NT2/D1 (cell line): ENCODE results near the gene VSIG10L.
A peak's percentile ranks its signal among the peaks of the same experiment; 100 is the strongest.

Experiments
- DNase-seq: peaks from one replicate; pipeline ENCODE4 v3.0.0-alpha.2; 2011; ENCODE audit warnings: low read depth, low spot score
- H3K27me3 ChIP-seq: 2 replicates; pipeline ENCODE4 v1.6.0; 2011; ENCODE audit warnings: mild to moderate bottlenecking; ENCODE audit not compliant: insufficient read length, insufficient read depth
- H3K36me3 ChIP-seq: 2 replicates; pipeline ENCODE4 v1.6.1; 2011; ENCODE audit warnings: mild to moderate bottlenecking, low read length, mixed read lengths; ENCODE audit not compliant: insufficient read depth, insufficient read length
- H3K4me1 ChIP-seq: 2 replicates; pipeline ENCODE4 v1.5.1; 2011; ENCODE audit not compliant: insufficient read depth, insufficient read length
- H3K4me3 ChIP-seq: 2 replicates; pipeline ENCODE4 v1.5.1; 2011; ENCODE audit warnings: low read depth; ENCODE audit not compliant: insufficient read length
- H3K9ac ChIP-seq: 2 replicates; pipeline ENCODE4 v1.6.0; 2011; ENCODE audit warnings: low read depth; ENCODE audit not compliant: insufficient read length
- H3K9me3 ChIP-seq: 2 replicates; pipeline ENCODE4 v1.5.1; 2011; ENCODE audit warnings: mild to moderate bottlenecking, low read length; ENCODE audit not compliant: insufficient read depth
- SUZ12 ChIP-seq: IDR thresholded peaks from 2 replicates; pipeline ENCODE4 v1.6.1; 2011; ENCODE audit not compliant: insufficient read length, insufficient read depth; ENCODE audit errors: extremely low read depth
- YY1 ChIP-seq: IDR thresholded peaks from 2 replicates; pipeline ENCODE4 v1.6.1; 2011; ENCODE audit not compliant: insufficient read length, insufficient read depth
- ZNF274 ChIP-seq: IDR thresholded peaks from 2 replicates; pipeline ENCODE4 v1.6.1; 2011; ENCODE audit warnings: mild to moderate bottlenecking, low read depth, low read length

VSIG10L gene

DNA sequence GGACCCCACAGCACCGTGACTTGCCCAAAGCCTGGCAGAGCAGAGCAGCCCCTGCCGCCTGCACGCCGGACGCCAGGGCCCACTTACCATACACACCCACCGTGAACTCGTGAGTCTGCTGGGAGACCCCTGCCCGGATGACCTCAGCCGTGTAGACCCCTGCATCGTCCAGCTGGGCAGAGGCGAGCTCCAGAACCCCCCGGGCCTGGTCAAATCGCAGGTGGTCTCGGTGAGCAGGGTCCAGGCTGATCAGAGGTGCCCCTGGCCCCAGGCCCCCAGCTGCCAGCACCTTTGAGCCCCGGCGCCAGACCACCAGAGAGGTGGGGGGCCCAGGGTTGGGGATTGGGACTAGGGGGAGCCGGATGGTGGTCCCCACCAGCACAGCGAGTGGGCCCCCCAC lies 873 bp downstream of the VSIG10L start:
- peak overlapping the region; percentile 50 for H3K4me3 ChIP-seq
- DNase-seq = no peak
- H3K27me3 ChIP-seq = peaks cover 5% of the 10 kb centered on the region
- H3K36me3 ChIP-seq = peaks cover 13% of the 10 kb centered on the region
- TF ChIP-seq ZNF274 (no peak), SUZ12 (no peak), YY1 (no peak)
- no peaks in the 10 kb centered on the region for H3K9me3 ChIP-seq
- peaks cover 10% of the 10 kb centered on the region for H3K4me1 ChIP-seq
- H3K9ac ChIP-seq = peak overlapping the region; percentile 81

DNA sequence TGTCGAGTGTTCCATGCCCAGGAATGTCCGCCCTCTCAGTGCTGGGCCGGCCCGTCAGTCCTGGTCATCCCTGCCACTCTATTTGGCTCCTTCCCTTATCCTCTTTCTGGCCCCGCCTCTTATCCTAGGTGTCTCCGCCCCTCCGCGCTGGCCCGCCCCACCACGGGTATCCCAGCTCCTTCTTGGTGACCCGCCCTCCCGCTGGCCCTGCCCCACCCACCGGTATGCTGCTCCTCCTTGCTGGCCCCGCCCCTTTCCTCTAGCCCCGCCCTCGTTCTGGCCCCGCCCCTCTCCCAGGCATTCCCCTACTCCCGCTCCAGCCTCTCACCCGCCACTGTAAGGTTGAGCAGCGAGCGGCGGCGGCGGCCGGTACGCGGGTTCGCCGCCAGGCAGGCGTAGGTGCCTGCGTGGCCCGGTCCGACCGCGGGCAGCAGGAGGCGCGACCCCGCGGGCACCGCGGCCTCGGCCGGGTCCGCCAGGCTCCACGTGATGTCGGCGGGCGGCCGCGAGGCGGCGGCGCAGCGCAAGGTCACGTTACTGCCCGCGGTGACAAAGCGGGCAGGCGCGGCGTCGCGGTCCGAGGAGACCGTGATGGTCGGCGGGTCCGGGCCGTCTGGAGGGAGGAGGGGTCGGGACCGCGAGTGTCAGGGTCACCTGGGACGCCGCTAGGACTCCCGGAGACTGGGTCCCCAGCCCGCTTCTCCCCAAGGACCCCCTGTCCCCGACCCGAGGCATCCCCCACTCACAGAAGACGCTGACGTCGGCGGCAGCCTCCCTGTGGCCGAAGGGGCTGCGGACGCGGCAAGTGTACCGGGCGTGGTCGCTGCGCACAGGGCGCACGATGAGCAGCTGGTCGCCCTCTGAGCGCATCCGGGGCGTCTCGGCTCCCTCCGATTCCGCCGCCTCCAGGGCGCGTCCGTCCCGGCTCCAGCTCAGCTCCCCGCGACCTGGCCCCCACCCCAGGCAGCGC lies 2.0 kb downstream of the VSIG10L start:
- Histone ChIP-seq H3K36me3 (peaks cover 8% of the 10 kb centered on the region), H3K9me3 (no peaks in the 10 kb centered on the region), H3K9ac (peak overlapping the region; percentile 81), H3K4me3 (peak overlapping the region; percentile 61), H3K27me3 (peaks cover 5% of the 10 kb centered on the region), H3K4me1 (peaks cover 10% of the 10 kb centered on the region)
- DNase-seq = peak; percentile 92
- no peak for TF ChIP-seq ZNF274
- TF ChIP-seq SUZ12 = no peak
- no peak for TF ChIP-seq YY1

DNA sequence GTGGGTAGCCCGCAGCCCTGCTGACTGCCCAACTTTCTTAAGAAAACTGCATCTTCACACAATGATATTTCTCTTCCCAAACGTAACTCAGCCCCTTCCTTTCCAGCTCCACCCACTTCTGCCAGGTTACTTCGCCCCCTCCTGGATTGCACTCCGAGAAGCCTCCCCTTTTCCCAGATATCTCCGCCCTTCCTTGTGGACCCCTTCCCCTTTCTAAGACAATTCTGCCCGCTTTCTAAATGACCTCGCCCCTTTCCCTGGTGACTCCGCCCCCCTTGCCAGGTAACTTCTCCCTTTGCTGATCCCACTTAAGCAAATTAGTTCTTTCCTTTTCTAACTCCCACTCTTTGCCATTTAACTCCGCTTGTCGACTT lies 2.6 kb downstream of the VSIG10L start:
- peak; percentile 28 for DNase-seq
- H3K36me3 ChIP-seq = peaks cover 3% of the 10 kb centered on the region
- H3K4me3 ChIP-seq = peak overlapping the region; percentile 61
- peaks cover 10% of the 10 kb centered on the region for H3K4me1 ChIP-seq
- TF ChIP-seq YY1 (no peak), SUZ12 (no peak), ZNF274 (no peak)
- H3K27me3 ChIP-seq = peaks cover 5% of the 10 kb centered on the region
- peak overlapping the region; percentile 87 for H3K9ac ChIP-seq
- H3K9me3 ChIP-seq = no peaks in the 10 kb centered on the region

DNA sequence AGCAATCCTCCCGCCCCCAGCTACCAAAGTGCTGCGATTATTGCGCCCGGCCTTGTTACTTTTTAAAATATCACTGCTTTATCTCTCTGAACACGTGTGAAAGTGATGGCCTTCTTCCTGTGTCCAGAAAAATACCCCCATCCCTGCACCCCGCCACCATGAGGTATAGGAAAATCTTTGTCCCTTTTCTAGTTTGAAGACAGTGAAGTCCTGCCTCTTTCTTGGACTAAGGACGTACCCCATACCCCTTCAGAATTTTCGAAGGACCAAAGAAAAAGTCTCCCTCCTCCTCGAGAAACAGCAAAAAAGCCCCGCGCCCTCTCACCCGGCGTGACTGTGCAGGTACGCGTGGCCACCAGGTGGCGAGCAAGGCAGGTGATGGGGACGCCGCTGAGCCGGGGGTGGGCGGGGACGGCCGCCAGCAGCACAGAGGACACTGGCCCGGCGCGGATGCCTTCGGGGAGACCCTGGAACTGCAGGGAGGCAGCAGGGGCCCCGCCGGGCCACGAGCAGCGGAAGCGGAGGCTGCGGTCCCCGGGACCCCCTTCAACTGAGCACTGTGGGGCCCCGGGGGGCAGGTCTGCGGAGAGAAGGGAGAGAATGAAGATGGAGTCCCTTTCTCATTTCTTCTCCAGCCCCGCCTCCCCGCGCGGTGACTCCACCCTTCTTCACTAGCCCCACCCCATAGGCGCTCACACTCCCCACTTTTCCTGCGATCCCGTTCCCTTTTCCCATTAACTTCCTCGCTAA lies 3.2 kb downstream of the VSIG10L start:
- Histone ChIP-seq H3K9ac (peak overlapping the region; percentile 87), H3K4me3 (peak overlapping the region; percentile 61), H3K9me3 (no peaks in the 10 kb centered on the region), H3K36me3 (peaks cover 3% of the 10 kb centered on the region), H3K27me3 (peaks cover 5% of the 10 kb centered on the region), H3K4me1 (peaks cover 10% of the 10 kb centered on the region)
- no peak for TF ChIP-seq ZNF274
- DNase-seq = peak; percentile 52

DNA sequence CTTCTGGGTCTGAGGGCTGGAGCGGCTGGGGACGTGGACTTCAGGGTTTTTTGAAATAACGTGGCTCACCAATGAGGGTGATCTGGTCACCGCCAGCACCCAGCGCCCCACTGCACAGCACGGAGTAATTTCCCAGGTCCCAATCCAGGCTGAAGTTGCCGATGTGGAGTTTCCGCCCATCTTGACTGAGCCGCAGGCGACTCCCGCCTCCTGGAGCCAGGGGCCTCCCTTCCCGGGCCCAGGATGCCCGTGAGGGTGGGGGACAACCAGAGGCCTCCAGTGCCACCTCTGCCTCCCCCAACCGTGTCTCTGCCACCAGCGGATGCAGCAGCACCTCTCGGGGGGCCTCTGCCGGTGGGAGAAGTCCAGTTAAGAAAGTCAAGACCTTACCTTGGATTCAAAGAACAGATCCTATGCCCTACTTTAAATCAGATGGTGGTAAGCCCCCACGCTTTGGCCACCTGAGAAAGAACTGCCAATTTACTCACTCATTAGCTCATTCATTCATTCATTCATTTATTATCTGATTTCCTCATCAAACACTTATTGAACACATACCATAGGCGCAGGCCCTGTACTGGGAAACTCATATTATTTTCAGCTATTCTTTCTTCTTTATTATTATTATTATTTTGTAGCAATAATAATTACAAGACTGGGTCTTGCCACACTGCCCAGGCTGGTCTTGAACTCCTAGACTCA lies 3.9 kb downstream of the VSIG10L start:
- peaks cover 5% of the 10 kb centered on the region for H3K27me3 ChIP-seq
- H3K4me3 ChIP-seq = no peak overlapping the region
- H3K9me3 ChIP-seq = no peaks in the 10 kb centered on the region
- peaks cover 8% of the 10 kb centered on the region for H3K4me1 ChIP-seq
- peaks cover 3% of the 10 kb centered on the region for H3K36me3 ChIP-seq
- DNase-seq = no peak
- TF ChIP-seq YY1 (no peak), SUZ12 (no peak), ZNF274 (no peak)
- peak overlapping the region; percentile 87 for H3K9ac ChIP-seq

DNA sequence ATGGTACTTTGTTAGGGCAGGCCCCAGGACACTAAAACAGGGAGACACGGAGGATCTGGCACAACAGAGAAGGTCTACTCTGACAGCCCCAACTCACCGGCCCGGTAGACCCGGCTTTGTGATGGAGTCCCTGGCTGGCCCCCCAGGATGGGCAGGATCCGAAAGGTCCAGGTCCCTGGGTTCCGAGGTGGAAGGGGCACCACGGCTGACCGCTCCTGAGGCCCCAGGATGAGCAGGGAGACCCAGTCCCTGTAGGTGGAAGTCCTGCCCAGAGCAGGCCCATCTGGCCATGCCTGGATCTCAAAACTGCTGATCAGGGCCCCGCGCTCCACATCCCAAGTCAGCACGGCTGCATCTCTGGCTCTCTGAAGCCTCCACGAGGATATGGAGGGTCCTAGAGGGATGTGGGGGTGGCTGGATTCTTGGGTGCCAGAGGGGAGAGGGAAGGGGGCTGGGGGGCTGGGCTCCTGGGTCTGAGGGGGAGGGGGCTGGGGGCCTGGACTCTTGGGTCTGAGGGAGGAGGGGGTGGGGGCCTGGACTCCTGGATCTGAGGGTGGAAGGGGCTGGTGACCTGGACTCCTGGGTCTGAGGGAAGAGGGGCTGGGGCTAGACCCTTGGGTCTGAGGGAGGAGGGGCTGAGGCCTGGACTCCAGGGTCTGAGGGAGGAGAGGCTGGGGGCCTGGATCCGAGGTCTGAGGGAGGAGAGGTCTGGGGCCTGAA lies 4.6 kb downstream of the VSIG10L start:
- Histone ChIP-seq H3K36me3 (peaks cover 3% of the 10 kb centered on the region), H3K27me3 (peaks cover 5% of the 10 kb centered on the region), H3K4me1 (peaks cover 5% of the 10 kb centered on the region), H3K9ac (no peak overlapping the region), H3K4me3 (no peak overlapping the region), H3K9me3 (no peaks in the 10 kb centered on the region)
- DNase-seq = no peak
- no peak for TF ChIP-seq YY1
- no peak for TF ChIP-seq SUZ12
- TF ChIP-seq ZNF274 = no peak
